ENCODE results near the gene TIMP2. TPM values are rescaled to one million over a fixed set of nuclear protein-coding genes. Genes with fewer than 3 reads are reported as not detected.

The TIMP2 gene
- total and polyA plus RNA-seq, 2 of the 13 experiments (the other 11 are each of a cell fraction or from before 2014, with no cell fraction given) = 3.8 to 8.5 TPM

DNA sequence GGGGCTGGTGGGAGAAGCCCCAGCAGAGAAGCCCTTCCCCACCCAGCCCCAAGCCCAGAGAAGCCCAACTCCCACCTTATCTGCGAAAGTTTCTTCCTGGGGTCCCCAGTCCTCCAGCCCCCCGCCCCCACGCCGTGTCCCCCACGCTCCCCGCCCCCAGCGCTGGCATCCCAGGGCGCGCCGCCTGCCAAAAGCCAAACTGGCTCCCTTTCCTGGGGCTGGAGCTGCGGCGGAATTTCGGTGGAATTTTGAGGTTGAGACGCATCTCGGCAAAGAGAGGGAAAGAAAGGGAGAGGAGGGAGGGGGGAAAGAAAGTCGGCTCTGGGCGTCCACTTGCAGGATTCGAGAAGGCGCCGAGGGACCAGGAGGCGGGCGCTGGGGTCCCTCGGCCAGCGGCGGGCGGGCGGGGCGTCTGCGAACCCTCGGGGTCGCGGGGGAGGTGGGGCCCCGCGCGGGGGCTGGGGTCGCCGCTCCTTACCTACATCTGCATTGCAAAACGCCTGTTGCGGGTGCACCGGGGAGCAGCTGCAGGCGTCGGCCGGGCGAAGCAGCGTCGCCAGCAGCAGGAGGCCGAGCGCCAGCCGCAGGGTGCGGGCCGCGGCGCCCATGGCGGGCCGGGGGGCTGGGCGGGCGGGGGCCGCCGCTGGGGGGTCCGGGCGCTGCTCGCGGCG is 571 bp downstream of the TIMP2 start (continued):
- TF ChIP-seq, protein P1, sequence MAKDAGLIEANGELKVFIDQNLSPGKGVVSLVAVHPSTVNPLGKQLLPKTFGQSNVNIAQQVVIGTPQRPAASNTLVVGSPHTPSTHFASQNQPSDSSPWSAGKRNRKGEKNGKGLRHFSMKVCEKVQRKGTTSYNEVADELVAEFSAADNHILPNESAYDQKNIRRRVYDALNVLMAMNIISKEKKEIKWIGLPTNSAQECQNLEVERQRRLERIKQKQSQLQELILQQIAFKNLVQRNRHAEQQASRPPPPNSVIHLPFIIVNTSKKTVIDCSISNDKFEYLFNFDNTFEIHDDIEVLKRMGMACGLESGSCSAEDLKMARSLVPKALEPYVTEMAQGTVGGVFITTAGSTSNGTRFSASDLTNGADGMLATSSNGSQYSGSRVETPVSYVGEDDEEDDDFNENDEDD (CRISPR knock-in tag; IDR thresholded peaks at IDR 0.05; ENCODE audit: borderline replicate concordance) = peak; percentile 27; the same call in 1 of the 2 replicates
- TF ChIP-seq NR1H2 (CRISPR knock-in tag; IDR thresholded peaks at IDR 0.05; ENCODE audit: borderline replicate concordance, low read depth) = no peak

DNA sequence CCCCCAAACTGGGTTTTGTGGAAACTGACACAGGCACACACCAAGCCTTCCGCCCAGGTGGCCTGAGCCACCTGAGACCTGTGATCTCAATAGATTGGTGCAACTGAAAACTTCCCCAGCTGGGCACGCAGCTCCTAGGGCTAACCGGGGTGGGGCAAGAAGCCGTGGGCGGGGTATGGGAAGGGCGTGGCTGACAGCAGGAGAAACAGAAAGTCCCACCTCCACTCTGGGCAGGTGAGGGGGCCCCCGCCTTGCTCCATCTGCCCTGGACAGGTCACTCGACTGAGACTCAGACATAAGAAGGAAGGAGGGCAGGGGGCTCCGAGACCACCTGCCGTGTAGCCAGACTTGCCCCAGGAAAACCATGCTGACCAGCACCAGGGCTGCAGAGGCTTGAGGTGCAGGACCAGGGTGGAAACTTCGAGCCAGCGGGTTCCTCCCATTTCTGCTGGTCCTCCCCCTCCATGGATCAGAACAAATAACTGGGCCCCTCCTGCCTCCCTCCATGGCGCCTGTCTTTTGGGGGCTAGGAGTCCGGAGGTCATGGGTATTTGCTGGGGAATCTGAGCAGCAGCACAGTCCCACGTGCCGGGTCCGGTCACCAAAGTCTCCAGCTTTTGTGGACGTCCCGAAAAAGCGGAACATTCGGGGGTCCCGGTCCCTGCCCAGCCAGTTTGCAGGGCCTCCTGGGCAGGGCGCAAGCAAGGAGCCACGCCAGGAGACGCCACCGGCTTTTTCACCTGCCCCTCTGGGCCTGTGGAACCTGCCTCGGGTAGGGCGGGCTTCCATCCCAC is 1.3 kb downstream of the TIMP2 start:
- Histone ChIP-seq H3K36me3 (replicated peaks in 1 of 2; ENCODE audit: control insufficient read depth in 1 of 2, insufficient read depth in 2 of 2, low read length in 2 of 2) (no peaks in the 10 kb centered on the region), H3K4me1 (ENCODE audit: insufficient read depth, low read length) (peaks cover 49% of the 10 kb centered on the region), H3K79me2 (ENCODE audit: insufficient read depth, low read length) (no peaks in the 10 kb centered on the region), H4K20me1 (ENCODE audit: insufficient read depth, low read length) (no peaks in the 10 kb centered on the region), H3K27me3 (ENCODE audit: control insufficient read depth in 1 of 2, insufficient read depth in 2 of 2, low read length in 2 of 2) (peaks cover 3 to 18% of the 10 kb centered on the region in 2 experiments; a peak in 3 of 5 replicates), H3K9ac (ENCODE audit: insufficient read depth, low read depth, low read length) (peak overlapping the region; percentile 51; the same call in 1 of the 2 replicates), H2AFZ (ENCODE audit: low read length) (no peak overlapping the region), H3K27ac (ENCODE audit: extremely low read length, insufficient read depth, low read length) (no peak overlapping the region), H3K4me2 (ENCODE audit: low read depth, low read length) (peak overlapping the region; percentile 83), H3K9me3 (ENCODE audit: low read length) (no peaks in the 10 kb centered on the region), H3K4me3 (replicated peaks in 1 of 3; ENCODE audit: insufficient read depth in 1 of 3, low read depth in 2 of 3, low read length in 3 of 3) (peak overlapping the region; percentile 53 to 78 (median 71); a peak in 5 of 6 replicates)
- 29% methylated on average over 23 of the region's 28 CpGs for WGBS (ENCODE audit: low lambda C conversion rate)
- TSS peak; percentile 57 for BruUV-seq (replicated peaks)
- DNase-seq (ENCODE audit: low spot score) (no peak), FAIRE-seq (no peak), ATAC-seq (no peak)
- intact Hi-C loops (cut with micrococcal nuclease; ENCODE audit: unreplicated experiment) = no loop called here
- ChIA-PET CTCF (ENCODE audit: low intra/inter-chr PET ratio, low total read pairs) (interaction anchor here (0.6 kb wide), 1 partner anchor 58 kb away, joined by 3 read pairs; no protein-coding TSS in a partner anchor), POLR2A (interaction anchor here (1.2 to 2.8 kb wide), 3 partner anchors 10 to 42 kb away, joined by 3 to 10 read pairs (median 3); no protein-coding TSS in a partner anchor)
- in situ Hi-C loops (cut with HindIII; ENCODE audit: extremely low pct_ligation_motif_present, low pct_unique_long_range_greater_than_20kb) = no loop called here
- TF ChIP-seq, protein P2, sequence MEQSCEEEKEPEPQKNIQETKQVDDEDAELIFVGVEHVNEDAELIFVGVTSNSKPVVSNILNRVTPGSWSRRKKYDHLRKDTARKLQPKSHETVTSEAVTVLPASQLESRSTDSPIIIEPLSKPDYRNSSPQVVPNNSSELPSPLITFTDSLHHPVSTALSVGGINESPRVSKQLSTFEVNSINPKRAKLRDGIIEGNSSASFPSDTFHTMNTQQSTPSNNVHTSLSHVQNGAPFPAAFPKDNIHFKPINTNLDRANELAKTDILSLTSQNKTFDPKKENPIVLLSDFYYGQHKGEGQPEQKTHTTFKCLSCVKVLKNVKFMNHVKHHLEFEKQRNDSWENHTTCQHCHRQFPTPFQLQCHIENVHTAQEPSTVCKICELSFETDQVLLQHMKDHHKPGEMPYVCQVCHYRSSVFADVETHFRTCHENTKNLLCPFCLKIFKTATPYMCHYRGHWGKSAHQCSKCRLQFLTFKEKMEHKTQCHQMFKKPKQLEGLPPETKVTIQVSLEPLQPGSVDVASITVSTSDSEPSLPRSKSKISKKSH (CRISPR knock-in tag; IDR thresholded peaks at IDR 0.05; ENCODE audit: borderline replicate concordance) = no peak
- TF ChIP-seq MAFF (IDR thresholded peaks at IDR 0.05; ENCODE audit: low read depth, low read length) (no peak), SMARCC2 (IDR thresholded peaks at IDR 0.05) (no peak), RAD51 (IDR thresholded peaks at IDR 0.05; ENCODE audit: borderline replicate concordance) (no peak), SP4 (CRISPR knock-in tag; IDR thresholded peaks at IDR 0.05) (no peak), RBFOX2 (IDR thresholded peaks at IDR 0.05; ENCODE audit: low read depth, low read length) (no peak), RCOR2 (CRISPR knock-in tag; IDR thresholded peaks at IDR 0.05) (no peak), LCORL (IDR thresholded peaks at IDR 0.05) (no peak), LCORL (CRISPR knock-in tag; IDR thresholded peaks at IDR 0.05) (no peak)
- TF ChIP-seq, protein P3, sequence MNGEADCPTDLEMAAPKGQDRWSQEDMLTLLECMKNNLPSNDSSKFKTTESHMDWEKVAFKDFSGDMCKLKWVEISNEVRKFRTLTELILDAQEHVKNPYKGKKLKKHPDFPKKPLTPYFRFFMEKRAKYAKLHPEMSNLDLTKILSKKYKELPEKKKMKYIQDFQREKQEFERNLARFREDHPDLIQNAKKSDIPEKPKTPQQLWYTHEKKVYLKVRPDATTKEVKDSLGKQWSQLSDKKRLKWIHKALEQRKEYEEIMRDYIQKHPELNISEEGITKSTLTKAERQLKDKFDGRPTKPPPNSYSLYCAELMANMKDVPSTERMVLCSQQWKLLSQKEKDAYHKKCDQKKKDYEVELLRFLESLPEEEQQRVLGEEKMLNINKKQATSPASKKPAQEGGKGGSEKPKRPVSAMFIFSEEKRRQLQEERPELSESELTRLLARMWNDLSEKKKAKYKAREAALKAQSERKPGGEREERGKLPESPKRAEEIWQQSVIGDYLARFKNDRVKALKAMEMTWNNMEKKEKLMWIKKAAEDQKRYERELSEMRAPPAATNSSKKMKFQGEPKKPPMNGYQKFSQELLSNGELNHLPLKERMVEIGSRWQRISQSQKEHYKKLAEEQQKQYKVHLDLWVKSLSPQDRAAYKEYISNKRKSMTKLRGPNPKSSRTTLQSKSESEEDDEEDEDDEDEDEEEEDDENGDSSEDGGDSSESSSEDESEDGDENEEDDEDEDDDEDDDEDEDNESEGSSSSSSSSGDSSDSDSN (CRISPR knock-in tag; IDR thresholded peaks at IDR 0.05) = 0 out of 2 replicates have a peak, but pooled peaks have one; percentile 12
- TF ChIP-seq, protein P4, sequence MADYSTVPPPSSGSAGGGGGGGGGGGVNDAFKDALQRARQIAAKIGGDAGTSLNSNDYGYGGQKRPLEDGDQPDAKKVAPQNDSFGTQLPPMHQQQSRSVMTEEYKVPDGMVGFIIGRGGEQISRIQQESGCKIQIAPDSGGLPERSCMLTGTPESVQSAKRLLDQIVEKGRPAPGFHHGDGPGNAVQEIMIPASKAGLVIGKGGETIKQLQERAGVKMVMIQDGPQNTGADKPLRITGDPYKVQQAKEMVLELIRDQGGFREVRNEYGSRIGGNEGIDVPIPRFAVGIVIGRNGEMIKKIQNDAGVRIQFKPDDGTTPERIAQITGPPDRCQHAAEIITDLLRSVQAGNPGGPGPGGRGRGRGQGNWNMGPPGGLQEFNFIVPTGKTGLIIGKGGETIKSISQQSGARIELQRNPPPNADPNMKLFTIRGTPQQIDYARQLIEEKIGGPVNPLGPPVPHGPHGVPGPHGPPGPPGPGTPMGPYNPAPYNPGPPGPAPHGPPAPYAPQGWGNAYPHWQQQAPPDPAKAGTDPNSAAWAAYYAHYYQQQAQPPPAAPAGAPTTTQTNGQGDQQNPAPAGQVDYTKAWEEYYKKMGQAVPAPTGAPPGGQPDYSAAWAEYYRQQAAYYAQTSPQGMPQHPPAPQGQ (CRISPR knock-in tag; IDR thresholded peaks at IDR 0.05; ENCODE audit: borderline replicate concordance) = no peak
